Loucy (cell line): Measurements from ENCODE around the gene MBD3.

Experiments
- H2AFZ ChIP-seq: fragments of 200-600 bp; sonication (generic); 2 replicates; pipeline ENCODE4 v1.6.0; 2016; ENCODE audit warnings: antibody characterized with exemption, mild to moderate bottlenecking, low read length, moderate library complexity
- H3F3A ChIP-seq: fragments of 200-600 bp; 2 replicates; pipeline ENCODE4 v1.6.0; 2016; ENCODE audit warnings: antibody characterized with exemption, low read depth, mild to moderate bottlenecking
- H3K27me3 ChIP-seq: fragments of 200-600 bp; sonication (generic); 2 replicates; pipeline ENCODE4 v1.6.1; 2014; ENCODE audit warnings: low read length, mild to moderate bottlenecking; ENCODE audit not compliant: insufficient read depth, poor library complexity, severe bottlenecking
- H3K36me3 ChIP-seq: fragments of 200-600 bp; sonication (generic); 2 replicates; pipeline ENCODE4 v1.6.1; 2016; ENCODE audit warnings: low read length; ENCODE audit not compliant: insufficient read depth
- H3K4me1 ChIP-seq: fragments of 200-600 bp; sonication (generic); 2 replicates; pipeline ENCODE4 v1.5.1; 2014; ENCODE audit warnings: low read length, mild to moderate bottlenecking; ENCODE audit not compliant: insufficient read depth, poor library complexity, severe bottlenecking
- H3K4me2 ChIP-seq: fragments of 200-600 bp; sonication (generic); 2 replicates; pipeline ENCODE4 v1.6.0; 2014; ENCODE audit warnings: antibody characterized with exemption, low read length, low read depth, mild to moderate bottlenecking; ENCODE audit not compliant: poor library complexity, severe bottlenecking
- H3K4me3 ChIP-seq: fragments of 200-600 bp; sonication (generic); 2 replicates; pipeline ENCODE4 v1.5.1; 2014; ENCODE audit warnings: low read length, mild to moderate bottlenecking, mixed read lengths; ENCODE audit not compliant: poor library complexity, severe bottlenecking
- H3K79me2 ChIP-seq: fragments of 200-600 bp; sonication (generic); 2 replicates; pipeline ENCODE4 v1.6.1; 2014; ENCODE audit warnings: low read length; ENCODE audit not compliant: insufficient read depth
- H3K9ac ChIP-seq: fragments of 200-600 bp; sonication (generic); 2 replicates; pipeline ENCODE4 v1.6.0; 2014; ENCODE audit warnings: mild to moderate bottlenecking, low read depth, low read length, moderate library complexity; ENCODE audit not compliant: poor library complexity, severe bottlenecking
- H3K9me2 ChIP-seq: fragments of 200-600 bp; sonication (generic); replicated peaks from 2 replicates; pipeline ENCODE4 v1.6.1; 2016; ENCODE audit warnings: low read depth, low read length, mixed read lengths
- H3K9me3 ChIP-seq: fragments of 200-600 bp; sonication (generic); 2 replicates; pipeline ENCODE4 v1.6.1; 2014; ENCODE audit warnings: mild to moderate bottlenecking, antibody characterized with exemption, low read length, low read depth; ENCODE audit not compliant: insufficient read depth
- H4K20me1 ChIP-seq: fragments of 200-600 bp; sonication (generic); 2 replicates; pipeline ENCODE4 v1.6.0; 2014; ENCODE audit warnings: antibody characterized with exemption, low read length, mild to moderate bottlenecking; ENCODE audit not compliant: insufficient read depth, poor library complexity, severe bottlenecking
- CTCF ChIP-seq: fragments of 200-600 bp; sonication (generic); conservative IDR thresholded peaks from 2 replicates; pipeline ENCODE4 v1.5.1; 2014; ENCODE audit warnings: mild to moderate bottlenecking, antibody characterized with exemption, low read length
- EZH2phosphoT487 ChIP-seq: fragments of 200-600 bp; IDR thresholded peaks from 2 replicates; pipeline ENCODE4 v1.6.1; 2018; ENCODE audit warnings: antibody characterized with exemption, mild to moderate bottlenecking, moderate library complexity, borderline replicate concordance

The MBD3 gene

GRCh38 chr19:1574354-1575136 is 18.1 kb downstream of the MBD3 start:
- Histone ChIP-seq H3K79me2 (no peaks in the 10 kb centered on the region), H4K20me1 (no peaks in the 10 kb centered on the region), H3K4me3 (no peak overlapping the region), H3K4me1 (no peaks in the 10 kb centered on the region), H3K9me2 (no peaks in the 10 kb centered on the region), H3K4me2 (no peak overlapping the region), H3F3A (no peaks in the 10 kb centered on the region), H2AFZ (no peak overlapping the region), H3K9ac (no peak overlapping the region), H3K9me3 (no peaks in the 10 kb centered on the region), H3K27me3 (no peaks in the 10 kb centered on the region), H3K36me3 (peaks cover 24% of the 10 kb centered on the region; the same call in 1 of the 2 replicates)
- TF ChIP-seq EZH2phosphoT487 (no peak), CTCF (no peak)

GRCh38 chr19:1572795-1573194 is 19.9 kb downstream of the MBD3 start:
- Histone ChIP-seq H3K4me1 (peaks cover 5% of the 10 kb centered on the region), H3K9me3 (no peaks in the 10 kb centered on the region), H4K20me1 (no peaks in the 10 kb centered on the region), H2AFZ (no peak overlapping the region), H3K4me3 (no peak overlapping the region), H3K4me2 (no peak overlapping the region), H3K36me3 (peaks cover 12% of the 10 kb centered on the region; the same call in 1 of the 2 replicates), H3F3A (no peaks in the 10 kb centered on the region), H3K79me2 (no peaks in the 10 kb centered on the region), H3K9me2 (no peaks in the 10 kb centered on the region), H3K27me3 (no peaks in the 10 kb centered on the region), H3K9ac (no peak overlapping the region)
- no peak for TF ChIP-seq EZH2phosphoT487
- TF ChIP-seq CTCF, result no peak

- no peak for TF ChIP-seq CTCF
- no peak for TF ChIP-seq EZH2phosphoT487
- no peaks in the 10 kb centered on the region for H4K20me1 ChIP-seq
Observed at GRCh38 chr19:1571358-1571757, 21.3 kb downstream of the MBD3 start.

More at GRCh38 chr19:1571358-1571757, 21.3 kb downstream of the MBD3 start:
- Histone ChIP-seq H2AFZ (no peak overlapping the region), H3K4me1 (peaks cover 5% of the 10 kb centered on the region), H3K79me2 (peaks cover 10% of the 10 kb centered on the region; the same call in 1 of the 2 replicates), H3K9ac (no peak overlapping the region), H3F3A (no peaks in the 10 kb centered on the region), H3K36me3 (no peaks in the 10 kb centered on the region; the same call in 1 of the 2 replicates), H3K9me3 (no peaks in the 10 kb centered on the region), H3K4me2 (no peak overlapping the region), H3K9me2 (no peaks in the 10 kb centered on the region), H3K27me3 (no peaks in the 10 kb centered on the region), H3K4me3 (no peak overlapping the region)
